ENCODE measurements around the gene CRELD1.
A peak's percentile ranks its signal among the peaks of the same experiment; 100 is the strongest.

Gene CRELD1

GRCh38 chr3:9906480-9906879 is 27.2 kb upstream of the CRELD1 start:
- DNase-seq = no peak

GRCh38 chr3:9908286-9908685 is 25.3 kb upstream of the CRELD1 start:
- no peak for DNase-seq

GRCh38 chr3:9909221-9910013 is 24.2 kb upstream of the CRELD1 start:
- DNase-seq = no peak

- DNase-seq = peak; percentile 11
These were observed 21.8 kb upstream of the CRELD1 start for GRCh38 chr3:9911863-9912262.

GRCh38 chr3:9912294-9912935 is 21.2 kb upstream of the CRELD1 start:
- no peak for DNase-seq

- DNase-seq = no peak
These were observed 20.0 kb upstream of the CRELD1 start for GRCh38 chr3:9913601-9914000.

GRCh38 chr3:9914011-9914410 is 19.6 kb upstream of the CRELD1 start:
- DNase-seq = no peak

- no peak for DNase-seq
These were observed 18.9 kb upstream of the CRELD1 start for GRCh38 chr3:9914559-9915253.

GRCh38 chr3:9915254-9916141 is 18.1 kb upstream of the CRELD1 start:
- DNase-seq = peak; percentile 86

- DNase-seq = peak; percentile 67
These were observed 17.3 kb upstream of the CRELD1 start for GRCh38 chr3:9916346-9916733.

GRCh38 chr3:9916734-9917680 is 16.6 kb upstream of the CRELD1 start, which contains the start of gene IL17RC:
Gene IL17RC (plus strand): TSS chr3:9917098. CDS start chr3:9917316, 218 bp downstream.
- DNase-seq = peak; percentile 86

GRCh38 chr3:9917820-9918219 is 15.8 kb upstream of the CRELD1 start:
- no peak for DNase-seq

GRCh38 chr3:9918261-9919038 is 15.2 kb upstream of the CRELD1 start:
- no peak for DNase-seq

- no peak for DNase-seq
These were observed 5.5 kb upstream of the CRELD1 start for GRCh38 chr3:9928158-9928557.

GRCh38 chr3:9930804-9931418 is 2.7 kb upstream of the CRELD1 start:
- no peak for DNase-seq

- DNase-seq = no peak
These were observed 1.1 kb upstream of the CRELD1 start for GRCh38 chr3:9932535-9932842.

GRCh38 chr3:9932843-9933560 is 632 bp upstream of the CRELD1 start:
- peak; percentile 90 for DNase-seq

- DNase-seq = no peak
These were observed 594 bp downstream of the CRELD1 start for GRCh38 chr3:9934235-9934621.

GRCh38 chr3:9934993-9935392 is 1.4 kb downstream of the CRELD1 start:
- no peak for DNase-seq

Data from eye (tissue), 1 donor.